HG02852 (cell line): ENCODE measurements around the gene ARSK.

ENCODE experiments used
- ATAC-seq: cut with Tn5 transposase; IDR thresholded peaks from one replicate; pipeline ENCODE4 v1.9.1; 2021; ENCODE audit warnings: mild to moderate bottlenecking, moderate library complexity; ENCODE audit not compliant: unreplicated experiment

The ARSK gene

DNA sequence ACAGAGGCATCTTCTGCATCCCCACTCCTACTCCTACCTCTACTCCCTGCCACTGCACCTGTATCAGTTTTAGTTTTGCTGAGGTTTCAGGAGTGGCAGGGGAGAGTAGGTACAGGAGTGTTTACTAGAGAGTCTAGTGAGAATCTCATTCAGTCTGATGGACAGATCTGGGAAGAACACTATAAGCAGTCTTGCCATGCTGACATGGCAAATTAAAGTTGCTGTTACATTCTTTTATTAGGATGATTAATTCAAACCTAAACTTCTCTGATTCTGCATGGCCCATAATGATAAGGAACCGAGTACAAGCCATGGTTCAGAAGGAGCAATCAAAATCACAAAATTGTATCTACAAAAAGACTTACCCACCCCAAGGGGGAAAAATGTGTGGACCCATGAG is 7.4 kb downstream of the ARSK start:
- no peak for ATAC-seq

DNA sequence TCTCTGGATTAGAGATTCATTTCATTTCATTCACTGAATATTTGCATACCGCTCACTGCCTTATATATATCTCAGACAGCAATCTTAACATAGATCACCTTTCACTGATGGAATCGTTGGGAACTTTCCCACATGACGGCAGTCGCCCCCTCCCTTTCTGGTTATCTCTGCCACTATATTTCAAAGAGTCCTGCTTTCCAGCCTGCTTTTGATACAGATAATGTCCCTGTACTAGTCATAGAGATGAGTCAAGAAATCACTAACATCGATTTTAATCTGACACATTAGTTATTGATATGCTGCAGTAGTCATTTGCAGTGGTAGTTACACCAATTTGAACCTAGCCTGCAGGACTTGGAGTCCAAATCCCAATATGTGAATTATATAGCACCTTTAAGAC is 8.5 kb downstream of the ARSK start:
- no peak for ATAC-seq

DNA sequence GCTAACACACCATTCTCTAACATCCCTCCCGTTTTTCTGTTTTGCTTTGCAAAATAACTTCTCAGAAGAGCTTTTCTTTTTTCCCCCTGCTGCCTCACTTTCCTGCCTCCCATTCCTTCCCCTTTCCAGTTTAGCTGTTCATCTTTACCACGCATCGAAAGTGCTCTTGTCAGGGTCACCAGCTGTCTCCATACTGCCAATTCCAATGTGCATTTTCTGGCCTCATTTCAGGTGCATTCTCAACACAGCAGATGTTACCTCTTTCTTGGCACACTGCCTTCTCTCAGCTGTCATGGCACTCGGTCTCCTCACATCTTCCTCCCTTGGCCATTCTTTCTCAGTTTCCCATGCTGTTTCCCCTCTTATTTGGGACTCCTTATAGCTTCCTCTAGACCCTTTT is 9.5 kb downstream of the ARSK start:
- ATAC-seq: no peak

DNA sequence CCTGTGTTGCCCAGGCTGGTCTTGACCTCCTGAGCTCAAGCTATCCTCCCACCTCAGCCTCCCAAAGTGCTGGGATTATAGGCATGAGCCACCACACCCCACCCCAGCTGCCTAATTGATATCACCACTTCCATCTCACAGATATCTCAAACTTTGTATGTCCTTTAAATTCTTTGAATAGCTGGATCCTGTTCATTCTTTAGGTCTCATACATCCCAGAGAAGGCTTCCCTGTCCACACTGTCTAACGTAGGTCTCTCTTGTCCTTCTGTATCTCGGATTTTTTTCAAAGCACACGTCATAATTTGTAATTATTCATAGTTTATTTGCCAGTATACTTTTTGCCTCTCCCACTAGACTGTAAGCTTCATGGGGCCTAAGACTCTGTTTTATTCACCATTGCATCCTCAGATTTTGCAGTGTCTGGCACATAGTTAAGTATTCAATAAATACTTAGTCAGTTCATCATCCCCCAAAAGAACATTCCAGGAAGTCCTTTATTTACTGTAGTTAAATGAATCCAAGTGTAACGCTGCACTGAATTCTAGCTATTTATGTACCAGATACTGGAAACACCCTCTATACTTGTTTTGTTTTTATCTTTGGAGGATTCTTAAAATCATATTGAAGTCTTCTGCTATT is 10.5 kb downstream of the ARSK start:
- no peak for ATAC-seq

DNA sequence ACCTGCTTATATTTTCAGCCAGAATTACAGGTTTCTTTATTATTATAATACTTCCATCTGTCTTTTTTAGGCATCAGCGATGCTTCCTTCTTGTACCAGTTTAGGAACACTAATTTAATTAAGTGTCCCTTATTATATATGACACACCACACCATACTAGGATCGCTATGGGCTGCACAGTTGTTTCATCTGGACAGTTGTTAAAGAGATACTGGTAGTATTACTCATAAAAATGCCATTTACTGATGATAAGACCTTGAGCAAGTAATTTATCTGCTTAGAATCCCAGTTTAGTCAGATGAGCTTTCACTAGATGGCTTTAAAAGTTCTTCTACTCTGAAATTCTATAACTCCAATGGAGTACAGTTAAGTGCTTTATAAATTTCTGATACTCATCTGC is 17.1 kb downstream of the ARSK start:
- ATAC-seq: no peak

DNA sequence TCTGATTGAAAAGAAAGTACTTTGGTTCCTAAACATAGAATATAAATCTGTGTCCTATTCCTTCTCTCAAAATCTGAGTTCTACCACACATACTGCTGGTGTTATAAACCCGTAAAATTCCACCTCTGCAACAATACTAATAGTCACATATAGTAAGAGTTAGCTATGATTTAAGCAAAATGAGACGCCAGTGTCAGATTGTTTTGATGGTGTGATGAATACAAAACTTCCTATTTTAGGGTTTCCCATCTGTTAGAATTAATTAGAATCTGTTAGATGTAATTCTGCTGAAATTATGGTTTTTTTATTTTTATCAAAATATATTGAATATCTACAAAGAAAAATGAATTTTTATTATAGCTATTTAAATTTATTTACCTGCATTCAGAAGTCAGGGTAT is 26.7 kb downstream of the ARSK start:
- no peak for ATAC-seq

DNA sequence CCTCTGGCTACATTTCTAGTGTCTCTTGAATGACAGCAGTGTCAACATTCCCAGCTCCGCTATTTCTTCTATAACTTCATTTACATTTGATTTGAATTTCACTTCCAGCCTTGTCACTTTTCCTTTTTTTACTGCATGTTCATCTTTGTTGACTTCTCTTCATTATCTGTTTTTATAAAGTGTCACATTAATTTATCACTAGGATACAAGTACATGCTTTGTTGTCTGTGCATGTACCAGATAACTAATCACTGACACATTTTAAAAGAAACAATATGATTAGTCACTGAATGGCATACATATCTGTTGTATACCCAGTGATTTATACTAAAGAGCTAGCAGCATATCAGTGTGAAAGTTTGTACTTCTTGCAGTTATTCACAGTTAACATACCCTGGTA is 29.1 kb downstream of the ARSK start:
- ATAC-seq: no peak

DNA sequence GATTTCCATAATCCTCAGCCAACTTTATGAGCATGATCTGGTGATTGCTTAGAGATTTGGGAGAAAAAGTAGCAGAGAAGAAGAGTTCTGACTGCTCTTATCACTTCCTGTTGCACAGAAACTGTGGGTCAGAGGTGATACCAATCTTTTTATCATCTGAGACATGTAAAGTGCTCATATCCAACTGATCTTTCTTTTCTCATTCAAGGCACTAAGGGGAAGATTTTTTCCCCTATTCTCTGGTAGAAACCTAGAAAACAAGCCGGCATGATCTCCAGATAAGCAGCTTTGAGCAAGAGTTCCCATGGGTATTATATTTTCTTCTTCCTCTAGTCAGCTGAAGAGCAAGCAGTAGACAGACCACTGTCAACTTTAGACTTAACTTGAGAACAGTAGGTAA is 36.0 kb downstream of the ARSK start:
- ATAC-seq: peak; percentile 46

DNA sequence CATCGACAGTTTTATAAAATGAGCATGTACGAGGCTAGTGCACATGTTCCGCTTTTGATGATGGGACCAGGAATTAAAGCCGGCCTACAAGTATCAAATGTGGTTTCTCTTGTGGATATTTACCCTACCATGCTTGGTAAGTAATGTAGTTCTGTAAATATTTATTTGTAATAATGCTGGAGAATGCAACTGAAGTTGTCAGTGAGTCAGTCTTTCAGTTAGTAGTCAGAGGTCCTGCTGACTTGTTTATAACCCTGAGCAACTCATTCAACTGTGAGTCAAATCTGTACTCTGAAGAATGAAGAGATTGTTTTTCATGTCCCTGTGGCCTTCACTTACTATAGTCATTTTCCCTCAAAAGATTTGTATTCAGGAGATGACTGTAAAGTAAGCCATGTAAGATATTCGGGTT is 36.6 kb downstream of the ARSK start:
- ATAC-seq: peak; percentile 98

DNA sequence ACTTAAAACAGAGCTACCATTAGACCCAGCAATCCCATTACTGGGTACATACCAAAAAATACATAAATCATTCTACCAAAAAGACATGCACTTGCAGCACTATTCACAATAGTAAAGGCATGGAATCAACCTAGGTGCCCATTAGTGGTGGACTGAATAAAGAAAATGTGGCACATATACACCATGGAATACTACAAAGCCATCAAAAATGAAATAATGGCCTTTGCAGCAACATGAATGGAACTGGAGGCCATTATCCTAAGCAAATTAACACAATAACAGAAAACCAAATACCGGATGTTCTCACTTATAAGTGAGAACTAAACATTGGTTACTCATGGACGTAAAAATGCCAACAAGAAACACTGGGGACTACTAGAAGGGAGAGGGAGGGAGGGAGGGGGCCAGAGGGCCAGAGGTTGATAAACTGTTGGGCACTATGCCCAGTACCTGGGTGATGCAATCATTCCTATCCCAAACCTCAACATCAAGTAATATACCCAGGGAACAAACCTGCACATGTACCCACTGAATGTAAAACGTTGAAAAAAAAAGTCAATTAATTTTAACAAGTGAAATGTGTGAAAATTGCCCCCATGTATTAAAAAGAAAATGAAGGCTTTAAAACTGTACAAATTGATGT is 40.5 kb downstream of the ARSK start:
- no peak for ATAC-seq

DNA sequence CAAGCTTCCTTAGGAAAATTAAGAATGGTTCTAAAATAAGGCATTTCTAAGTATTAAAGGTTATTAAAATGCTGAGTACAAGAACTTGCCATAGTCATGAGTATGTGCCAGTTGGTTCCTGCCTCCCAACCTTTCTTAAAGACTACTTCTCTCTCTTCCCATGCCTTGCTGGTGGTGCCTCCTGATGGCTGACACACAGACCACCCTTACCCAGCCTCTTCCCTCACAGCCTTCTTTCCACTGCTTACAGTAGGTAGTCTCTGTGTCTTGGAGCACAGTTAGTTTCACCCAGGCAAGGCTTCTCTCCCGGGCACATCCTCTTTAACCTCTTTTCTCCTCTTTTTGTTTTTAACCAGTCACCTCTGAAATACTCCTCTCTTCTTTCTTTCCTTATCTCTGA is 44.4 kb downstream of the ARSK start:
- no peak for ATAC-seq

DNA sequence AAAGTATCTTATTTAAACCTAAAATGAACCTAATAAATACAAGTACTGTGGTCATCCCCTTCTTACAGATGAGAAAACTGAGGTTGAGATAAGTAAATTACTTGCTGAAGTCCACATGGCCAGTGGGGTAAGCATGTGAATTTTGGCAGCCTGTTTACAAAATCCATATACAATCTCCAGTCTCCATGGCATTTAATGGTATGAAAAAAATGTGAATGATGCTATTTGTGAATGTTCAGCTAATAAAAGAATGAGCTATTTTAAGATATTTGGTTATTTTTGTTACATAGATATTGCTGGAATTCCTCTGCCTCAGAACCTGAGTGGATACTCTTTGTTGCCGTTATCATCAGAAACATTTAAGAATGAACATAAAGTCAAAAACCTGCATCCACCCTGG is 45.7 kb downstream of the ARSK start:
- ATAC-seq: no peak

DNA sequence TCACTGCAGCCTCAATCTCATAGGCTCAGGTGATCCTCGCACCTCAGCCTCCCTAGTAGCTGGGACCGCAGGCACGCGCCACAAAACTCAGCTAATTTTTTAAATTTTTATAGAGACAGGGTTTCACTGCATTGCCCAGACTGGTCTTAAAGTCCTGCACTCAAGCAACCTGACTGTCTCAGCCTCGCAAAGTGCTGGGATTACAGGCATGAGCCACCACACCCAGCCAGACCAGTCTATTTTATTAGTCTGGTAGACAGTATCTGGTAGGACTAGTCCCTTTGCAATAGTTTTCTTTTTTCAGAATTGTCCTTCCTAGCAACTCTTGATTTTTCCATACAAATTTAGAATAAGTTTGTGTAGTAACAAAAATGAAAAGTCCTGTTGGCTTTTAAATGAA is 50.9 kb downstream of the ARSK start:
- ATAC-seq: no peak

DNA sequence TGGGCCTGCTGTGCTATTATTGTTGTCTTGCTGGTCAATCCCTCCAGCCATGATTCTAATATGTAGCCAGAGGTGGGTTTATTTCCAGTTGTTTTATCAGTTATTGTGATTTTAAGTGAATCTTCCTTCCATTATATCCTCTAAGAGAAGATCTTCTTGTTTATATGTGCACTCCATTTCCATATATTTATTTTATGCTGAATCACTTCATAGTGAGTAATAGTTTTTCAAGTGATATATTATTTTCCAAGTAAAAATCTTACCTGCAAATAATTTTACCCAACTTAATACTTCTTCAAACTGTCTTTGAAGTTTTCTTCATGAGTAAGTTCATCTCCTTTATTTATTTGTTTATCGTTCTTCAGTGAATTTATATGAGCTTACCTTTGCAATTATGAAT is 51.5 kb downstream of the ARSK start:
- no peak for ATAC-seq

DNA sequence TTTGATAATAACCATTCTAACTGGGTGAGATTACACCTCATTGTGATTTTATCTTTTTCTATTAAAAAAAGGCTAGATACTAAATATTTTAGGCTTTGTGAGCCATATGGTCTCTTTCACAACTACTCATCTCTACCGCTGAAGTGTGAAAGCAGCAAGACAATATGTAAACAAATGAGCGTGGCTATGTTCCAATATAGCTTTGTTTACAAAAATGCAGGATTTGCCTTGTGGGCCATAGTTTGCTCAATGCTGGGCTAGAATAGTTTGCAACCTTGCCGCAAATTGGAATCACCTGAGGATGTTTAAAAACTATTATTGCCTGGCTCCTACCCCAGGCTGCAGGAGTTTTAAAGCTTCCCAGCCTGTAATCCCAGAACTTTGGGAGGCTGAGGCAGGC is 54.8 kb downstream of the ARSK start:
- no peak for ATAC-seq

DNA sequence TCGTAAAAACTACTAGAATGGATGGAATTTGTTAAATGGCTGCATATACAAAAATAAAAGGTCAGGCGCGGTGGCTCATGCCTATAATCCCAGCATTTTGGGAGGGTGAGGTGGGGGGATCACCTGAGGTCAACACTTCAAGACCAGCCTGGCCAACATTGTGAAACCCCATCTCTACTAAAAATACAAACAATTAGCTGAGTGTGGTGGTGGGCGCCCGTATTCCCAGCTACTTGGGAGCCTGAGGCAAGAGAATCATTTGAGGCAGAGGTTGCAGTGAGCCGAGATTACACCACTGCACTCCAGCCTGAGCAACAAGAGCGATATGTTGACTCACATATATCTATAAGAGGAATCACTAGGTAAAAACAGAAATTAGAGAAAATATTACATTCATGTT is 55.6 kb downstream of the ARSK start:
- no peak for ATAC-seq

DNA sequence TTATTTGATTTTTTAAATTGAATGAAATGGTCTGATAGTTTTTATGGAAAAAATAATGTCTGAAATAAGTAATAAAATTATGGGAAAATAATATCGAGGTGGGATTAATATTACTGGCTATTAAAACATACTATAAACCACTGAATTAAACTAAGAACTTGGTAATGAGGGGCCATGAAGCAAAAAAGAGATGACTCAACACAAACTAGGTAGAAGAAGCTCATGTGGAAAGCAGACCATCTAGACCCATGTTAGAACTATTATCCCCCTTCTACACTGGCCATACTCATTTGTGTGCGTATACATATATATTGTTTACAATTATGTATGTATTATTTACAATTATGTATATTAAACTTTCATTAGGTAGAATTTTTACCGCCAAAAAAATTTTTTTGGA is 56.5 kb downstream of the ARSK start:
- no peak for ATAC-seq

DNA sequence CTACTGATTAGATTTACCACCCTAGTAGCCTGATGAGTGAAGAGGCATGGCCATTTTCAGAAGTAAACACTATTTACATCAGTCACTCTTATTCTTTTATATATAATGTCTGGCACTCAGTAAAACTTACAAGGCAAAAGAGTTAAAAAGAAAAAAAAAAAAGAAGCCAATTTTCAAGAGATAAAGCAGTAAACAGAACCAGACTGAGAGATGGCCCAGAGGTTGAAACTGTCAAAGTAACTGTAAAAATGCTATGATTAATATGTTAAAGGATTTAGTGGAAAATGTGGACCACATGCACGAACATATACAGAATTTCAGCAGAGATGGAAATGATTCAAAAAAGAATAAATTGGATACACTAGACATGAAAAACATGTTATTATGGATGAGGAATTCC is 58.6 kb downstream of the ARSK start:
- ATAC-seq: no peak

DNA sequence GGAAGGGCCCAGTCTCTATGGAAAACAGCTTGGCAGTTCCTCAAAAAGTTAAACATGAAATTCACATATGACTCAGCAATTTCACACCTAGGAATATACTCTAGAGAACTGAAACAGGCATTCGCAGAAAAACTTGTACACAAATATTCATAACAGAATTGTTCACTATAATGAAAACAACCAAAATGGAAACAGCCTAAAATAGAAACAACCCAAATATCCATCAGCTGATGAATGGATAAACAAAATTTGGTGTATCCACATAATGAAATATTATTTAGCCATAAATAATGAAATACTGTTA is 60.2 kb downstream of the ARSK start:
- peak; percentile 42 for ATAC-seq

DNA sequence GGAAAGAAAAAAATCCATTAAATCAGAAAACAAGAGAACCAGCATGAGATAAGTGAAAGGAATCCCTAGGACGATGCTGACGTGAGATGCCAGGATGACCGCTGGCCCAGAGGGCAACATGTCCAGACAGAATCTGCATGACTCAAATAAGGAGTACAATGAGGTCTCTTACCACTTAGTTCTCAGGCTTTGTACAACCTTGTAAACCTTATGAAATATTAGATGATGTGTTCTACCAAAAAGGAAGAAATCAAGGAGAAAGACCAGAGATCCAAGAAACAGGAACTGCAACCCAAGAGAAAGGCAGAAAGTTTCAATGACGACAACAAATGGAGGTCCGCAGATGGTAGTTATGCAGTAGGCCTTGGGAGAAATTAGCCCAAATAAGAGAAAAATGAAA is 62.2 kb downstream of the ARSK start:
- ATAC-seq: no peak

DNA sequence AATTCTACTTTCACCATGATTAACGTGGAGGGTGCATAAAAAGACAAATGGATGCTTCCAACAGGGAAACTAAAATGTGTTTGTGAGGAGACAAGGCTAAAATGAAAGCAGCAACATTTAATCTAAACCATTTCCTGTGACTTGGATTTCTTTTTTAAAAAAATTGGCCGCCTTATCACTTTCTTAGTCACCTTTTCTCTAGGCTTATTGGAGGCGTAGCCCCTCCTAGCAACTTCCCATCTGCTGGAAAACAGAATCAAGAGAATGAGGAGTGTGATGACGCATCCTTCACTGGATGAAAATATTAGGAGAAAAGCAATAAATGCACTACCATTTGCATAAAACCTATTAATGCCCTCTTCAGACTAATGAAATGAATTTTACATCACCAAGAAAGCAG is 64.2 kb downstream of the ARSK start:
- ATAC-seq: no peak

DNA sequence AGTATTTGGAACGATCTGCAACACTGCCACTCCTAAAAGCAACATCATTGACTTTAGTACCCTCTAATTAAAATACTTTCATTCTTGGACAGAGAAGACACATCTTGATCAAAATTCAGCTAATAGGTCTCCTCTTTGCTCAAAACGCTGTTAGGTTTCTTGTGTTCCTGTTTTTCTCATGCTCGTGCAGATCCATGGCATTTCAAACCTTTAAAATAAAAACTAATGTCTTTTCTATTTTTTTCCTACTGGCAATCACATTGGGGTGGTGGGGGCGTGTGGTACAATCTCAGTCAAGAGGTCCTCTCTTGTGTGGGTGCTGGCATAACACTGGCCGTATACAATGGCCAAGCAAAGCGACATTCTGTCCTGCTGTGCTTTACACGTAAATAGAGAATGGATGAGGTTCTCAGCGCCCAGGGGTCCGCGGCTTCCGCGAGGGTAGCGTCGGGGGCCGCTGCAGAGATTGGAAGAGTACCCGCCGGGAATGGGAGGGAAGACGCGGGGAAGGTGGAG is 64.7 kb downstream of the ARSK start:
- no peak for ATAC-seq
